ENCODE data around the gene MLLT6.

GRCh38 chr17:38731526-38732294 lies 26.6 kb downstream of the MLLT6 start:
- no peak for TF ChIP-seq POLR2AphosphoS5 (IDR thresholded peaks at IDR 0.05; ENCODE audit: borderline replicate concordance, low read depth, low read length)
- no peak for TF ChIP-seq FOXP2 (optimal IDR thresholded peaks at IDR 0.05; ENCODE audit: control extremely low read depth, extremely low read length, insufficient read depth)
- no peak for TF ChIP-seq EZH2 (IDR thresholded peaks at IDR 0.05)

All from SK-N-MC (cell line).